AG10803 (cell line): ENCODE results near the gene BLM.

Source experiments
- DNase-seq: peaks from one replicate; pipeline ENCODE4 v3.0.0; 2010; ENCODE audit warnings: low read depth
- H3K4me3 ChIP-seq: 2 replicates; pipeline ENCODE4 v1.5.1; 2011; ENCODE audit warnings: mild to moderate bottlenecking, low read length, control low read depth
- CTCF ChIP-seq: conservative IDR thresholded peaks from 2 replicates; pipeline ENCODE4 v1.5.1; 2011; ENCODE audit warnings: mild to moderate bottlenecking, low read length, control low read depth, inconsistent platforms

Gene BLM

GRCh38 chr15:90790057-90790456 is 72.9 kb downstream of the BLM start:
- no peak for TF ChIP-seq CTCF
- no peak for DNase-seq
- H3K4me3 ChIP-seq = no peak overlapping the region

- no peak for TF ChIP-seq CTCF
- DNase-seq = no peak
Measured at GRCh38 chr15:90790561-90790960, 73.4 kb downstream of the BLM start.

GRCh38 chr15:90794538-90794937 is 77.4 kb downstream of the BLM start:
- TF ChIP-seq CTCF = no peak
- no peak for DNase-seq
- H3K4me3 ChIP-seq = no peak overlapping the region

More at GRCh38 chr15:90790561-90790960, 73.4 kb downstream of the BLM start:
- no peak overlapping the region for H3K4me3 ChIP-seq

- DNase-seq = no peak
- H3K4me3 ChIP-seq = no peak overlapping the region
- TF ChIP-seq CTCF = no peak
Measured at GRCh38 chr15:90799639-90800170, 82.6 kb downstream of the BLM start.

- TF ChIP-seq CTCF = no peak
- no peak for DNase-seq
- H3K4me3 ChIP-seq = no peak overlapping the region
Measured at GRCh38 chr15:90801803-90802202, 84.7 kb downstream of the BLM start.

- DNase-seq = no peak
- no peak for TF ChIP-seq CTCF
- H3K4me3 ChIP-seq = no peak overlapping the region
Measured at GRCh38 chr15:90807074-90807785, 90.1 kb downstream of the BLM start.

- no peak overlapping the region for H3K4me3 ChIP-seq
- no peak for TF ChIP-seq CTCF
- no peak for DNase-seq
Measured at GRCh38 chr15:90807786-90808086, 90.6 kb downstream of the BLM start.
